CD14-positive monocyte (primary cell): ENCODE data around the gene CXCL12. TPM values are rescaled to one million over a fixed set of nuclear protein-coding genes. Genes with fewer than 3 reads are reported as not detected.

ENCODE experiments used
- DNase-seq, 3 donors: peaks; one replicate each; pipeline ENCODE4 v3.0.0-alpha.2; 2011 to 2022
- H2AFZ ChIP-seq: 2 replicates; pipeline ENCODE4 v1.6.0; 2012; ENCODE audit warnings: mild to moderate bottlenecking, low read depth, low read length, inconsistent platforms; ENCODE audit not compliant: insufficient read depth, poor library complexity, severe bottlenecking
- H3K27ac ChIP-seq, 2 donors: 1 replicate in 1 of 2; 2 replicates in 1 of 2; pipeline ENCODE4 v1.5.1; 2012 to 2013; ENCODE audit warnings: low read length in 2 of 2, control low read depth in 1 of 2, inconsistent platforms in 1 of 2, low read depth in 1 of 2, mild to moderate bottlenecking in 1 of 2
- H3K27me3 ChIP-seq, 2 donors: one replicate each; pipeline versions ENCODE4 v1.6.0 to v1.6.1; 2011 to 2013; ENCODE audit warnings: low read length in 2 of 2; ENCODE audit not compliant: control insufficient read depth in 2 of 2, insufficient read depth in 2 of 2
- H3K36me3 ChIP-seq, 2 donors: replicated peaks in 1 of 2; 1 replicate in 1 of 2; 2 replicates in 1 of 2; pipeline versions ENCODE4 v1.5.1 to v1.6.1; 2012 to 2013; ENCODE audit warnings: low read length in 2 of 2, control low read depth in 1 of 2, inconsistent platforms in 1 of 2, mild to moderate bottlenecking in 1 of 2; ENCODE audit not compliant: insufficient read depth in 2 of 2, control insufficient read depth in 1 of 2
- H3K4me1 ChIP-seq, 2 donors: 1 replicate in 1 of 2; 2 replicates in 1 of 2; pipeline versions ENCODE4 v1.5.1 to v1.6.1; 2012 to 2013; ENCODE audit warnings: low read length in 2 of 2, control low read depth in 1 of 2, inconsistent platforms in 1 of 2, mild to moderate bottlenecking in 1 of 2, moderate library complexity in 1 of 2; ENCODE audit not compliant: insufficient read depth in 2 of 2, control insufficient read depth in 1 of 2
- H3K4me2 ChIP-seq: replicated peaks from 2 replicates; pipeline ENCODE3; 2012; ENCODE audit warnings: low read length, moderate library complexity, mild to moderate bottlenecking; ENCODE audit not compliant: poor library complexity, severe bottlenecking; ENCODE audit errors: extremely low read depth
- H3K4me3 ChIP-seq, 3 experiments: fragments of 200-600 bp in 1 of 3; sonication (generic) in 1 of 3; replicated peaks in 1 of 3; 1 replicate in 2 of 3; 2 replicates in 1 of 3; pipeline ENCODE4 v1.5.1; 2011 to 2013; ENCODE audit warnings: low read length in 3 of 3, mild to moderate bottlenecking in 3 of 3, control low read depth in 2 of 3, low read depth in 2 of 3, inconsistent platforms in 1 of 3, moderate library complexity in 1 of 3
- H3K79me2 ChIP-seq: 2 replicates; pipeline ENCODE4 v1.6.0; 2012; ENCODE audit warnings: mild to moderate bottlenecking, control low read depth, inconsistent platforms, low read length, moderate library complexity; ENCODE audit not compliant: insufficient read depth
- H3K9ac ChIP-seq: 2 replicates; pipeline ENCODE4 v1.6.0; 2017; ENCODE audit warnings: low read length, mild to moderate bottlenecking; ENCODE audit not compliant: insufficient read depth, poor library complexity, severe bottlenecking
- H3K9me3 ChIP-seq, 2 donors: replicated peaks in 1 of 2; 1 replicate in 1 of 2; 2 replicates in 1 of 2; pipeline versions ENCODE4 v1.5.1 to v1.6.1; 2012 to 2013; ENCODE audit warnings: low read length in 2 of 2, control low read depth in 1 of 2; ENCODE audit not compliant: control insufficient read depth in 1 of 2, insufficient read depth in 1 of 2
- H4K20me1 ChIP-seq: 2 replicates; pipeline ENCODE4 v1.6.0; 2012; ENCODE audit warnings: mild to moderate bottlenecking, low read length, control low read depth, moderate library complexity; ENCODE audit not compliant: insufficient read depth
- H3K27ac Mint-ChIP-seq, 7 donors: one replicate each; pipeline ENCODE4 v1.8.0; 2020; ENCODE audit warnings: mild to moderate bottlenecking in 7 of 7, mixed read lengths in 7 of 7, moderate library complexity in 6 of 7, inconsistent platforms in 2 of 7
- H3K27me3 Mint-ChIP-seq, 3 donors: one replicate each; pipeline ENCODE4 v1.8.0; 2021 to 2022; ENCODE audit warnings: low read depth in 3 of 3, mild to moderate bottlenecking in 3 of 3, mixed read lengths in 3 of 3, moderate library complexity in 3 of 3, inconsistent platforms in 1 of 3
- H3K36me3 Mint-ChIP-seq, 2 donors: one replicate each; pipeline ENCODE4 v1.8.0; 2020; ENCODE audit warnings: mixed read lengths in 2 of 2, inconsistent platforms in 1 of 2, mild to moderate bottlenecking in 1 of 2
- H3K4me1 Mint-ChIP-seq: one replicate; pipeline ENCODE4 v1.8.0; 2020; ENCODE audit warnings: mild to moderate bottlenecking, mixed read lengths
- H3K4me3 Mint-ChIP-seq, 2 donors: one replicate each; pipeline ENCODE4 v1.8.0; 2020; ENCODE audit warnings: mild to moderate bottlenecking in 2 of 2, mixed read lengths in 2 of 2, moderate library complexity in 1 of 2
- H3K9me3 Mint-ChIP-seq, 7 donors: one replicate each; pipeline ENCODE4 v1.8.0; 2020 to 2022; ENCODE audit warnings: mixed read lengths in 7 of 7, mild to moderate bottlenecking in 6 of 7, moderate library complexity in 6 of 7, inconsistent platforms in 2 of 7
- CTCF ChIP-seq: fragments of 200-600 bp; IDR thresholded peaks from one replicate; pipeline ENCODE4 v1.8.0; 2022; ENCODE audit warnings: antibody characterized with exemption, mild to moderate bottlenecking
- whole genome bisulfite sequencing: methylation state at CpG from one replicate; pipeline ENCODE4 v1.1.5; 2013; ENCODE audit warnings: missing lambda C conversion rate; ENCODE audit not compliant: insufficient coverage; 5-methylcytosine and 5-hydroxymethylcytosine counted together
- intact Hi-C, 2 donors: fragments of 100-400 bp; cut with micrococcal nuclease; formaldehyde crosslinking; loops; one replicate each; pipeline versions ENCODE4 v1.15.0 to v1.15.1; 2023
- polyA plus RNA-seq, 3 donors: library from polyadenylated mRNA; depleted of rRNA in 1 of 3; unstranded in 2 of 3; stranded (reverse) in 1 of 3; fragments of 300-500 nt in 2 of 3; fragments of >200 nt in 1 of 3; fragmentation: Illumina TruSeq in 2 of 3; gene quantifications; 1 replicate in 2 of 3; 2 replicates in 1 of 3; pipeline ENCODE4 v1.2.3, GENCODE V29; 2012 to 2021

Gene CXCL12
- polyA plus RNA-seq, 3 donors = 0.21 TPM; not detected in 2

- Histone ChIP-seq H3K79me2 (no peaks in the 10 kb centered on the region), H3K27me3 (no peaks in the 10 kb centered on the region), H3K9ac (no peak overlapping the region), H4K20me1 (no peaks in the 10 kb centered on the region), H3K27ac (no peak overlapping the region), H3K4me1 (no peaks in the 10 kb centered on the region), H3K9me3 (no peaks in the 10 kb centered on the region), H2AFZ (no peak overlapping the region), H3K36me3 (no peaks in the 10 kb centered on the region), H3K4me2 (no peak overlapping the region), H3K4me3 (no peak overlapping the region)
- H3K9me3 Mint-ChIP-seq = peaks cover 0 to 2% (median 0%) of the 10 kb centered on the region in 7 donors
- WGBS = 20% methylated on average over 1 of the region's 1 CpG
- peaks cover 2 to 9% (median 4%) of the 10 kb centered on the region in 3 donors for H3K27me3 Mint-ChIP-seq
- no peak overlapping the region for H3K4me3 Mint-ChIP-seq
- no peak for DNase-seq
- no peak overlapping the region for H3K27ac Mint-ChIP-seq
- TF ChIP-seq CTCF = no peak
- no peaks in the 10 kb centered on the region for H3K4me1 Mint-ChIP-seq
- intact Hi-C loops = no loop called here
- no peaks in the 10 kb centered on the region for H3K36me3 Mint-ChIP-seq
These were observed 23.8 kb downstream of the CXCL12 start for GRCh38 chr10:44361109-44361508.

- H3K4me1 Mint-ChIP-seq = no peaks in the 10 kb centered on the region
- intact Hi-C loops = no loop called here
- H3K9ac ChIP-seq = no peak overlapping the region
- no peaks in the 10 kb centered on the region for H3K36me3 ChIP-seq
- no peaks in the 10 kb centered on the region for H3K36me3 Mint-ChIP-seq
- no peak overlapping the region for H3K4me3 ChIP-seq
- H3K9me3 Mint-ChIP-seq = no peaks in the 10 kb centered on the region
- no peaks in the 10 kb centered on the region for H3K9me3 ChIP-seq
- H2AFZ ChIP-seq = no peak overlapping the region
- DNase-seq = no peak
- no peak overlapping the region for H3K27ac Mint-ChIP-seq
- H3K4me3 Mint-ChIP-seq = no peak overlapping the region
- TF ChIP-seq CTCF = no peak
- H3K27me3 ChIP-seq = no peaks in the 10 kb centered on the region
- H3K79me2 ChIP-seq = no peaks in the 10 kb centered on the region
- H3K27ac ChIP-seq = no peak overlapping the region
- H3K4me2 ChIP-seq = no peak overlapping the region
- H3K27me3 Mint-ChIP-seq = peaks cover 2 to 15% (median 9%) of the 10 kb centered on the region in 3 donors
- H4K20me1 ChIP-seq = no peaks in the 10 kb centered on the region
- no peaks in the 10 kb centered on the region for H3K4me1 ChIP-seq
- 90% methylated on average over 7 of the region's 8 CpGs for WGBS
These were observed 26.7 kb downstream of the CXCL12 start for GRCh38 chr10:44358080-44358771.
